Measurements from ENCODE around the gene MTG1.

The MTG1 gene
- 2.1 to 10.9 (median 3.8) reads per million in 17 experiments for total RNA-seq

- peak; percentile 98 to 100 (median 100) for DNase-seq
These were observed at the start of gene MTG1 for GRCh38 chr10:133394064-133394663. Gene MTG1, plus strand, starts transcription at chr10:133394157. Its CDS starts 64 bp downstream, at chr10:133394221.

- DNase-seq = no peak
These were observed 49.7 kb upstream of the MTG1 start for GRCh38 chr10:133344236-133344635.

GRCh38 chr10:133346413-133346812 lies 47.5 kb upstream of the MTG1 start:
- DNase-seq = no peak

GRCh38 chr10:133347710-133348517 lies 46.0 kb upstream of the MTG1 start:
- DNase-seq = no peak

GRCh38 chr10:133349160-133349568 lies 44.8 kb upstream of the MTG1 start:
- DNase-seq = no peak

- DNase-seq = no peak
These were observed 44.4 kb upstream of the MTG1 start for GRCh38 chr10:133349577-133350011.

- DNase-seq = no peak
These were observed 43.5 kb upstream of the MTG1 start for GRCh38 chr10:133350283-133350949.

GRCh38 chr10:133350950-133351329 lies 43.0 kb upstream of the MTG1 start:
- no peak for DNase-seq

GRCh38 chr10:133351408-133352318 lies 42.3 kb upstream of the MTG1 start:
- DNase-seq = no peak

- no peak for DNase-seq
These were observed 40.6 kb upstream of the MTG1 start for GRCh38 chr10:133353202-133353959.

GRCh38 chr10:133353988-133354605 lies 39.9 kb upstream of the MTG1 start:
- DNase-seq = no peak

GRCh38 chr10:133354672-133355240 lies 39.2 kb upstream of the MTG1 start:
- DNase-seq = no peak

- no peak for DNase-seq
These were observed 38.7 kb upstream of the MTG1 start for GRCh38 chr10:133355266-133355665.

GRCh38 chr10:133355991-133356390 lies 38.0 kb upstream of the MTG1 start:
- no peak for DNase-seq

GRCh38 chr10:133356549-133357284 lies 37.2 kb upstream of the MTG1 start:
- DNase-seq = no peak

- DNase-seq = peak; percentile 90 to 96 (median 96)
These were observed 36.4 kb upstream of the MTG1 start, which contains the start of gene FUOM for GRCh38 chr10:133357285-133358161. Gene FUOM, minus strand, starts transcription at chr10:133358019. Its CDS starts 12 bp downstream, at chr10:133358007.

- DNase-seq = no peak
These were observed 35.6 kb upstream of the MTG1 start for GRCh38 chr10:133358162-133358924.

- DNase-seq = no peak
These were observed 35.0 kb upstream of the MTG1 start for GRCh38 chr10:133358925-133359310.

Data from suppressor macrophage (primary cell).